ENCODE measurements around the gene KRT73.

The KRT73 gene

GRCh38 chr12:52618216-52618615 is at the start of gene KRT73:
KRT73 (minus strand) TSS chr12:52618559; CDS start chr12:52618524, 35 bp downstream.
- DNase-seq (ENCODE audit: low spot score): no peak

GRCh38 chr12:52667931-52668330 is 49.6 kb upstream of the KRT73 start:
- no peak for DNase-seq (ENCODE audit: low spot score)

GRCh38 chr12:52667509-52667908 is 49.1 kb upstream of the KRT73 start:
- DNase-seq (ENCODE audit: low spot score): no peak

- no peak for DNase-seq (ENCODE audit: low spot score)
Measured at GRCh38 chr12:52666471-52666870, 48.1 kb upstream of the KRT73 start.

- no peak for DNase-seq (ENCODE audit: low spot score)
Measured at GRCh38 chr12:52663420-52663819, 45.1 kb upstream of the KRT73 start.

GRCh38 chr12:52662918-52663229 is 44.5 kb upstream of the KRT73 start:
- DNase-seq (ENCODE audit: low spot score): no peak

- DNase-seq (ENCODE audit: low spot score): no peak
Measured at GRCh38 chr12:52662093-52662917, 43.9 kb upstream of the KRT73 start.

- DNase-seq (ENCODE audit: low spot score): no peak
Measured at GRCh38 chr12:52661668-52662067, 43.3 kb upstream of the KRT73 start.

GRCh38 chr12:52660934-52661499 is 42.7 kb upstream of the KRT73 start:
- no peak for DNase-seq (ENCODE audit: low spot score)

GRCh38 chr12:52659951-52660350 is 41.6 kb upstream of the KRT73 start:
- no peak for DNase-seq (ENCODE audit: low spot score)

- DNase-seq (ENCODE audit: low spot score): no peak
Measured at GRCh38 chr12:52659395-52659794, 41.0 kb upstream of the KRT73 start.

GRCh38 chr12:52658196-52658595 is 39.8 kb upstream of the KRT73 start:
- DNase-seq (ENCODE audit: low spot score): no peak

- no peak for DNase-seq (ENCODE audit: low spot score)
Measured at GRCh38 chr12:52657250-52657902, 39.0 kb upstream of the KRT73 start.

GRCh38 chr12:52656616-52657015 is 38.3 kb upstream of the KRT73 start:
- no peak for DNase-seq (ENCODE audit: low spot score)

- no peak for DNase-seq (ENCODE audit: low spot score)
Measured at GRCh38 chr12:52655720-52656124, 37.4 kb upstream of the KRT73 start.

GRCh38 chr12:52655251-52655650 is 36.9 kb upstream of the KRT73 start:
- DNase-seq (ENCODE audit: low spot score): no peak

GRCh38 chr12:52651726-52652261 is 33.4 kb upstream of the KRT73 start, which contains the start of gene KRT2:
KRT2 (minus strand) TSS chr12:52652211; CDS start chr12:52652142, 69 bp downstream.
- DNase-seq (ENCODE audit: low spot score): no peak

- peak; percentile 20 for DNase-seq (ENCODE audit: low spot score)
Measured at GRCh38 chr12:52650520-52651081, 32.2 kb upstream of the KRT73 start.

GRCh38 chr12:52649066-52649465 is 30.7 kb upstream of the KRT73 start:
- DNase-seq (ENCODE audit: low spot score): no peak

- no peak for DNase-seq (ENCODE audit: low spot score)
Measured at GRCh38 chr12:52648012-52648550, 29.7 kb upstream of the KRT73 start.

- DNase-seq (ENCODE audit: low spot score): no peak
Measured at GRCh38 chr12:52647601-52648000, 29.2 kb upstream of the KRT73 start.

GRCh38 chr12:52646613-52647012 is 28.3 kb upstream of the KRT73 start:
- DNase-seq (ENCODE audit: low spot score): no peak

Measured in LoVo (cell line).